Neural progenitor cell (in vitro differentiated cells): ENCODE results near the gene SALL3. TPM values are rescaled to one million over a fixed set of nuclear protein-coding genes. Genes with fewer than 3 reads are reported as not detected.
A peak's percentile ranks its signal among the peaks of the same experiment; 100 is the strongest.

Experiments used
- DNase-seq: peaks from one replicate; pipeline ENCODE4 v3.0.0-alpha.2; 2016; ENCODE audit warnings: low spot score
- H2AFZ ChIP-seq: fragments of 200-600 bp; sonication (generic); replicated peaks from 2 replicates; pipeline ENCODE4 v1.6.1; 2016; ENCODE audit warnings: antibody characterized with exemption
- H3F3A ChIP-seq: fragments of 200-600 bp; sonication (generic); 2 replicates; pipeline ENCODE4 v1.6.1; 2016; ENCODE audit warnings: antibody characterized with exemption, low read depth
- H3K27ac ChIP-seq: fragments of 200-600 bp; sonication (generic); 2 replicates; pipeline ENCODE4 v1.5.1; 2016; ENCODE audit warnings: mild to moderate bottlenecking
- H3K27me3 ChIP-seq: fragments of 200-600 bp; sonication (generic); 2 replicates; pipeline ENCODE4 v1.6.1; 2016; ENCODE audit warnings: mild to moderate bottlenecking, moderate library complexity
- H3K36me3 ChIP-seq: fragments of 200-600 bp; sonication (generic); 2 replicates; pipeline ENCODE4 v1.5.1; 2016
- H3K4me1 ChIP-seq: fragments of 200-600 bp; sonication (generic); 2 replicates; pipeline ENCODE4 v1.6.1; 2016; ENCODE audit warnings: mixed run types
- H3K4me2 ChIP-seq: fragments of 200-600 bp; sonication (generic); 2 replicates; pipeline ENCODE4 v1.6.1; 2016
- H3K4me3 ChIP-seq: fragments of 200-600 bp; sonication (generic); 2 replicates; pipeline ENCODE4 v1.5.1; 2016
- H3K79me2 ChIP-seq: fragments of 200-600 bp; sonication (generic); 2 replicates; pipeline ENCODE4 v1.6.1; 2016; ENCODE audit warnings: low read depth
- H3K9ac ChIP-seq: fragments of 200-600 bp; sonication (generic); 2 replicates; pipeline ENCODE4 v1.6.1; 2016
- H3K9me3 ChIP-seq: fragments of 200-600 bp; sonication (generic); 2 replicates; pipeline ENCODE4 v1.5.1; 2016; ENCODE audit warnings: low read depth
- H4K20me1 ChIP-seq: fragments of 200-600 bp; sonication (generic); 2 replicates; pipeline ENCODE4 v1.6.1; 2016; ENCODE audit warnings: low read depth
- H3K27ac Mint-ChIP-seq: 3 replicates; pipeline ENCODE4 v1.8.0; 2021; ENCODE audit warnings: mixed read lengths
- H3K27me3 Mint-ChIP-seq: 2 replicates; pipeline ENCODE4 v1.8.0; 2022; ENCODE audit warnings: low read depth, mild to moderate bottlenecking, inconsistent platforms, moderate library complexity, mixed read lengths; ENCODE audit not compliant: insufficient read depth
- H3K36me3 Mint-ChIP-seq: 3 replicates; pipeline ENCODE4 v1.8.0; 2021; ENCODE audit warnings: mixed read lengths
- H3K4me1 Mint-ChIP-seq: 3 replicates; pipeline ENCODE4 v1.8.0; 2021; ENCODE audit warnings: mixed read lengths
- H3K4me3 Mint-ChIP-seq: 3 replicates; pipeline ENCODE4 v1.8.0; 2021; ENCODE audit warnings: mild to moderate bottlenecking, moderate library complexity, mixed read lengths
- H3K9me3 Mint-ChIP-seq: 3 replicates; pipeline ENCODE4 v1.8.0; 2020; ENCODE audit warnings: mixed read lengths
- EZH2 ChIP-seq: fragments of 200-600 bp; sonication (generic); IDR thresholded peaks from 2 replicates; pipeline ENCODE4 v1.6.1; 2017; ENCODE audit warnings: antibody characterized with exemption, mild to moderate bottlenecking, moderate library complexity
- EZH2phosphoT487 ChIP-seq: fragments of 200-600 bp; sonication (generic); IDR thresholded peaks from 2 replicates; pipeline ENCODE4 v1.6.1; 2017; ENCODE audit warnings: antibody characterized with exemption
- total RNA-seq: library from RNA; depleted of rRNA; stranded (reverse); fragments of >200 nt; gene quantifications from 2 replicates; pipeline ENCODE4 v1.2.3, GENCODE V29; 2015; ENCODE audit warnings: low replicate concordance
- TF ChIP-seq, protein P1 (sequence below): fragments of 200-600 bp; sonication (generic); IDR thresholded peaks from 2 replicates; pipeline ENCODE4 v1.5.1; 2017; ENCODE audit warnings: antibody characterized with exemption, mild to moderate bottlenecking

The SALL3 gene
- total RNA-seq, 1 donor from 2014 or later, result 27.7 TPM

DNA sequence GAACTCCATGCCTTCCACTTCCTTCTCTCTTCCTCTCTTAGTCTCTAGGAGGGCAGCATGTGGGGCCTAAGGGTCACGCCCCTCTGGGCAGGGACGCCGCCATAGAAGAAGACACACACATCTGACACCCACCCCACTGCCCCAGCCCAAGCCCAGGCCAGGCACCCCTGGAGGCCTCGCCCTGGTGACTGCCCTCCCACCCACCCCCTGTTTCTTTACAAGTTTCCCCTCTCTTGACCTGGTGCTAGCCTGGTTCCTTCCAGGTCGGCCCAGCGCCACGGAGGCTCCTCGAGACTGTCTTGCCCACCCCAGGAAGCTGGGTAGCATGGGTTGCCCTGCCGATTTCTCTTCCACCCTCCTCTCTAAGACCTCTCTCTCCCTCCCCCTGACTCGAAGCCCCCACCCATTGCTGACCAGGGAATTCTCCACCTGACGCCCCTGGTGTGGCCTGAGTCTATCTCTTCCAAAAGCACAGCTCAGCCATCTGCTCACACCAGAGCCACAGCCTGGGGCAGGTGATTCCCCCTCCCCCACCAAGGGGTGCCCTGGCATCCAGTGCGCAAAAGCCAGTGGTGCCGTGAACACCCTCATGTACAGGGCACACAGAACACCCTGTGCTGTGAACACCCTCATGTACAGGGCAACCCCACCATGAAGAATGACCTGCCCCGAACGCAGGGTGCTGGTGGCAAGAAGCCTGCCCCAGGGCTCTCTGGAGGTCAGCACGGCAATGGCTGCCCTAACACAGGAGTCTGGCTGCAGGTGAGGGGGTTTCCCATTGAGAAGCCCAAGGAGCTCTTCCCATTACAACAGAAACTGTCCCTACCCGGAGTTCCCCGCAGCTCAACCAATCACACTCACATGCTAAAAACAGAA is 13.5 kb upstream of the SALL3 start:
- H3K27me3 Mint-ChIP-seq, result peaks cover 20% of the 10 kb centered on the region
- DNase-seq, result no peak
- Histone ChIP-seq H3K27ac (no peak overlapping the region), H3K4me1 (no peaks in the 10 kb centered on the region), H3K9me3 (no peaks in the 10 kb centered on the region), H3K79me2 (no peaks in the 10 kb centered on the region), H4K20me1 (no peaks in the 10 kb centered on the region), H3K4me3 (no peak overlapping the region), H3K4me2 (no peak overlapping the region), H3F3A (peaks cover 13% of the 10 kb centered on the region), H3K9ac (no peak overlapping the region), H3K27me3 (peaks cover 24% of the 10 kb centered on the region), H3K36me3 (no peaks in the 10 kb centered on the region), H2AFZ (no peak overlapping the region)
- peaks cover 12% of the 10 kb centered on the region for H3K9me3 Mint-ChIP-seq
- TF ChIP-seq, protein P1, sequence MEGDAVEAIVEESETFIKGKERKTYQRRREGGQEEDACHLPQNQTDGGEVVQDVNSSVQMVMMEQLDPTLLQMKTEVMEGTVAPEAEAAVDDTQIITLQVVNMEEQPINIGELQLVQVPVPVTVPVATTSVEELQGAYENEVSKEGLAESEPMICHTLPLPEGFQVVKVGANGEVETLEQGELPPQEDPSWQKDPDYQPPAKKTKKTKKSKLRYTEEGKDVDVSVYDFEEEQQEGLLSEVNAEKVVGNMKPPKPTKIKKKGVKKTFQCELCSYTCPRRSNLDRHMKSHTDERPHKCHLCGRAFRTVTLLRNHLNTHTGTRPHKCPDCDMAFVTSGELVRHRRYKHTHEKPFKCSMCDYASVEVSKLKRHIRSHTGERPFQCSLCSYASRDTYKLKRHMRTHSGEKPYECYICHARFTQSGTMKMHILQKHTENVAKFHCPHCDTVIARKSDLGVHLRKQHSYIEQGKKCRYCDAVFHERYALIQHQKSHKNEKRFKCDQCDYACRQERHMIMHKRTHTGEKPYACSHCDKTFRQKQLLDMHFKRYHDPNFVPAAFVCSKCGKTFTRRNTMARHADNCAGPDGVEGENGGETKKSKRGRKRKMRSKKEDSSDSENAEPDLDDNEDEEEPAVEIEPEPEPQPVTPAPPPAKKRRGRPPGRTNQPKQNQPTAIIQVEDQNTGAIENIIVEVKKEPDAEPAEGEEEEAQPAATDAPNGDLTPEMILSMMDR, result no peak
- TF ChIP-seq EZH2 (no peak), EZH2phosphoT487 (no peak)
- H3K36me3 Mint-ChIP-seq, result no peaks in the 10 kb centered on the region
- peaks cover 3% of the 10 kb centered on the region for H3K4me1 Mint-ChIP-seq
- H3K4me3 Mint-ChIP-seq, result no peak overlapping the region
- H3K27ac Mint-ChIP-seq, result peak overlapping the region; percentile 5

DNA sequence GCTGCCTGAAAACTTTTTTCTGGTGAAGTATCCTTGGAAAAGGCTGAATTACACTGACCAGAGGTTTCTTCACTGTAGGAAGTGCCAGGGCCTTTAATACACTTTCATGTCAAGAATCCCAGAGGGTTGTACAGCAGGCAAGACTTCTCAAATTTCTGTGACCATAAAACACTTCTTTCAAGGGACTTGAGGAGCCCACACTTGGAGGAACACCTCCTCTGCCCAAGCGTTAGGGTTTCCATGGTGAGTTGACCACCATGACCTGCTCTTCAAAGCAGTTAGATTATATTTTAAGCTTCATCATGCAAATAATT is 12.9 kb upstream of the SALL3 start:
- Histone ChIP-seq H2AFZ (no peak overlapping the region), H3K79me2 (no peaks in the 10 kb centered on the region), H3K36me3 (no peaks in the 10 kb centered on the region), H3K4me1 (no peaks in the 10 kb centered on the region), H3K27me3 (peaks cover 30% of the 10 kb centered on the region), H3K4me3 (no peak overlapping the region), H3K4me2 (no peak overlapping the region), H3K9me3 (no peaks in the 10 kb centered on the region), H3K9ac (no peak overlapping the region), H4K20me1 (no peaks in the 10 kb centered on the region), H3F3A (peaks cover 13% of the 10 kb centered on the region), H3K27ac (no peak overlapping the region)
- Mint-ChIP-seq H3K9me3 (peaks cover 12% of the 10 kb centered on the region), H3K27ac (no peak overlapping the region), H3K27me3 (peaks cover 25% of the 10 kb centered on the region), H3K4me1 (peaks cover 4% of the 10 kb centered on the region), H3K4me3 (no peak overlapping the region), H3K36me3 (no peaks in the 10 kb centered on the region)
- DNase-seq, result no peak
- TF ChIP-seq EZH2 (no peak), EZH2phosphoT487 (no peak)
- TF ChIP-seq, protein P1, result no peak

DNA sequence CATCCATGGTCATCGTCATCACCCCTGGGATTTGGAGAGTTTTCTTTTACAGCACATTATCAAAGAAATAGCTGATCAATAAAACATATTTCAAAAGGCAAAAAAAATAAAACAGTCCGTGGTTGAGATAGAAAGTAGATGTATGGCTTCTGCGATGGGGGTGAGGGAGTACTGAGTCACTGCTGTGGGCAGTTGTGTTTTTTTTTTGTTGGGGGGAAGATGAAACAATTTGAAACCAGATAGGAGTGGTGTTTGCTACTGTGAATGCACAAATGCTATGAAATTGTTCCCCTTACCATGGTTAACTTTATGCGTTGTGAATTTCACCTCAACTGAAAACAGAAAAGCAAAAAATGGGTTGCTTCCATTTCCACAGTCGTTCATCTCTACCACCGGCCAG is 11.9 kb upstream of the SALL3 start:
- Histone ChIP-seq H3K9ac (no peak overlapping the region), H2AFZ (no peak overlapping the region), H3K36me3 (no peaks in the 10 kb centered on the region), H3F3A (peaks cover 5% of the 10 kb centered on the region), H3K4me1 (no peaks in the 10 kb centered on the region), H3K4me2 (no peak overlapping the region), H3K4me3 (no peak overlapping the region), H4K20me1 (peaks cover 5% of the 10 kb centered on the region), H3K27me3 (peaks cover 40% of the 10 kb centered on the region), H3K79me2 (no peaks in the 10 kb centered on the region), H3K27ac (no peak overlapping the region), H3K9me3 (no peaks in the 10 kb centered on the region)
- Mint-ChIP-seq H3K36me3 (no peaks in the 10 kb centered on the region), H3K9me3 (peaks cover 7% of the 10 kb centered on the region), H3K4me1 (peaks cover 13% of the 10 kb centered on the region), H3K4me3 (no peak overlapping the region), H3K27me3 (peaks cover 30% of the 10 kb centered on the region), H3K27ac (no peak overlapping the region)
- TF ChIP-seq EZH2phosphoT487, result no peak
- TF ChIP-seq, protein P1, result no peak
- TF ChIP-seq EZH2, result no peak
- no peak for DNase-seq
